BLaER1 treated with 17β-estradiol and CSF1 and Interleukin-3, amounts not matched to agents 10 nM and 100 nM (cell line): ENCODE data around the gene CD27.

Experiments used
- H3K27ac ChIP-seq, 11 experiments: shearing (Covaris generic); formaldehyde crosslinking; 2 replicates each; pipeline ENCODE4 v1.8.1; 2022
- H3K27me3 ChIP-seq, 11 experiments: shearing (Covaris generic); formaldehyde crosslinking; 2 replicates each; pipeline ENCODE4 v1.8.1; 2022
- H3K36me3 ChIP-seq, 11 experiments: shearing (Covaris generic); formaldehyde crosslinking; 2 replicates each; pipeline ENCODE4 v1.8.1; 2022
- H3K4me1 ChIP-seq, 10 experiments: shearing (Covaris generic); formaldehyde crosslinking; 2 replicates each; pipeline ENCODE4 v1.8.1; 2022
- H3K4me2 ChIP-seq, 11 experiments: shearing (Covaris generic); formaldehyde crosslinking; 2 replicates each; pipeline ENCODE4 v1.8.1; 2022
- H3K4me3 ChIP-seq, 10 experiments: shearing (Covaris generic); formaldehyde crosslinking; 2 replicates each; pipeline ENCODE4 v1.8.1; 2022
- H3K9ac ChIP-seq, 11 experiments: shearing (Covaris generic); formaldehyde crosslinking; 2 replicates each; pipeline ENCODE4 v1.8.1; 2022
- H3K9me3 ChIP-seq, 11 experiments: shearing (Covaris generic); formaldehyde crosslinking; replicated peaks in 1 of 11; 2 replicates each; pipeline ENCODE4 v1.8.1; 2022
- H4K20me1 ChIP-seq, 11 experiments: shearing (Covaris generic); formaldehyde crosslinking; 2 replicates each; pipeline ENCODE4 v1.8.1; 2022
- Cebpa-rat ChIP-seq, 11 experiments: shearing (Covaris generic); IDR thresholded peaks; 2 replicates each; pipeline ENCODE4 v1.8.1; 2022

CD27 gene

GRCh38 chr12:6443361-6443983 lies 1.3 kb upstream of the CD27 start:
- H3K4me3 ChIP-seq, result no peak overlapping the region
- peaks cover 0 to 13% (median 0%) of the 10 kb centered on the region in 11 experiments; a peak in 2 of 22 replicates for H3K36me3 ChIP-seq
- H3K4me2 ChIP-seq, result peak overlapping the region; percentile 19 to 95 (median 81)
- no peaks in the 10 kb centered on the region for H4K20me1 ChIP-seq
- H3K27me3 ChIP-seq, result no peaks in the 10 kb centered on the region
- no peaks in the 10 kb centered on the region for H3K9me3 ChIP-seq
- H3K27ac ChIP-seq, result peak overlapping the region in 7 of 11 experiments; percentile 29 to 71 (median 58); a peak in 14 of 22 replicates
- no peak for TF ChIP-seq Cebpa-rat (IDR thresholded peaks at IDR 0.05)
- H3K4me1 ChIP-seq, result peaks cover 53 to 83% (median 69%) of the 10 kb centered on the region in 10 experiments
- H3K9ac ChIP-seq, result peak overlapping the region in 7 of 11 experiments; percentile 2 to 56 (median 25); a peak in 7 of 22 replicates

- H4K20me1 ChIP-seq, result no peaks in the 10 kb centered on the region
- peaks cover 0 to 13% (median 0%) of the 10 kb centered on the region in 11 experiments; a peak in 2 of 22 replicates for H3K36me3 ChIP-seq
- peak overlapping the region in 7 of 11 experiments; percentile 29 to 71 (median 58); a peak in 11 of 22 replicates for H3K27ac ChIP-seq
- no peaks in the 10 kb centered on the region for H3K27me3 ChIP-seq
- H3K9me3 ChIP-seq, result no peaks in the 10 kb centered on the region
- no peak for TF ChIP-seq Cebpa-rat (IDR thresholded peaks at IDR 0.05)
- H3K4me2 ChIP-seq, result peak overlapping the region in 10 of 11 experiments; percentile 54 to 95 (median 82); a peak in 20 of 22 replicates
- H3K4me3 ChIP-seq, result no peak overlapping the region
- peaks cover 55 to 83% (median 70%) of the 10 kb centered on the region in 10 experiments for H3K4me1 ChIP-seq
- peak overlapping the region in 5 of 11 experiments; percentile 4 to 56 (median 39); a peak in 6 of 22 replicates for H3K9ac ChIP-seq
These were observed 724 bp upstream of the CD27 start for GRCh38 chr12:6444031-6444430.

- Histone ChIP-seq H3K9me3 (no peaks in the 10 kb centered on the region), H3K27me3 (no peaks in the 10 kb centered on the region), H3K9ac (peak overlapping the region; percentile 79 to 94 (median 90); a peak in 20 of 22 replicates), H3K4me1 (peaks cover 64 to 81% (median 72%) of the 10 kb centered on the region in 10 experiments), H3K4me3 (peak overlapping the region; percentile 57 to 81 (median 72)), H3K27ac (peak overlapping the region; percentile 78 to 97 (median 94); a peak in 20 of 22 replicates), H3K4me2 (peak overlapping the region; percentile 90 to 100 (median 96)), H3K36me3 (peaks cover 10 to 25% (median 19%) of the 10 kb centered on the region in 11 experiments; a peak in 19 of 22 replicates), H4K20me1 (no peaks in the 10 kb centered on the region)
- no peak for TF ChIP-seq Cebpa-rat (IDR thresholded peaks at IDR 0.05)
These were observed 5.5 kb downstream of the CD27 start for GRCh38 chr12:6450091-6450868.

- Histone ChIP-seq H3K9ac (peak overlapping the region; percentile 79 to 94 (median 90)), H3K4me1 (peaks cover 60 to 74% (median 66%) of the 10 kb centered on the region in 10 experiments), H3K36me3 (peaks cover 11 to 29% (median 19%) of the 10 kb centered on the region in 11 experiments; a peak in 19 of 22 replicates), H3K9me3 (no peaks in the 10 kb centered on the region), H3K27me3 (no peaks in the 10 kb centered on the region), H4K20me1 (no peaks in the 10 kb centered on the region), H3K4me2 (peak overlapping the region; percentile 90 to 100 (median 96)), H3K4me3 (peak overlapping the region; percentile 57 to 81 (median 72)), H3K27ac (peak overlapping the region; percentile 78 to 97 (median 94))
- TF ChIP-seq Cebpa-rat (IDR thresholded peaks at IDR 0.05), result no peak
These were observed 6.2 kb downstream of the CD27 start for GRCh38 chr12:6450869-6451347.

- Histone ChIP-seq H3K9ac (peak within 1 kb of the TSS; percentile 79 to 94 (median 90)), H3K36me3 (peaks cover 11 to 35% (median 19%) of the 10 kb centered on the region in 11 experiments; a peak in 19 of 22 replicates), H3K4me3 (peak within 1 kb of the TSS; percentile 57 to 81 (median 72)), H3K4me1 (peaks cover 53 to 67% (median 59%) of the 10 kb centered on the region in 10 experiments), H3K9me3 (no peaks in the 10 kb centered on the region), H3K27ac (peak within 1 kb of the TSS; percentile 78 to 97 (median 94)), H3K4me2 (peak within 1 kb of the TSS; percentile 90 to 100 (median 96)), H4K20me1 (no peaks in the 10 kb centered on the region), H3K27me3 (no peaks in the 10 kb centered on the region)
- TF ChIP-seq Cebpa-rat (IDR thresholded peaks at IDR 0.05), result no peak
These were observed 6.8 kb downstream of the CD27 start, which contains the start of gene TAPBPL for GRCh38 chr12:6451348-6452244. Gene TAPBPL, plus strand, starts transcription at chr12:6452042. Its CDS starts 207 bp downstream, at chr12:6452249.

GRCh38 chr12:6452245-6452943 lies 7.6 kb downstream of the CD27 start:
- Histone ChIP-seq H3K4me3 (peak overlapping the region; percentile 57 to 81 (median 72)), H3K4me2 (peak overlapping the region; percentile 90 to 100 (median 96)), H3K36me3 (peaks cover 17 to 43% (median 27%) of the 10 kb centered on the region in 11 experiments), H3K27me3 (no peaks in the 10 kb centered on the region), H4K20me1 (no peaks in the 10 kb centered on the region), H3K9ac (peak overlapping the region; percentile 79 to 94 (median 90)), H3K4me1 (peaks cover 49 to 65% (median 57%) of the 10 kb centered on the region in 10 experiments), H3K27ac (peak overlapping the region; percentile 78 to 97 (median 94)), H3K9me3 (no peaks in the 10 kb centered on the region)
- no peak for TF ChIP-seq Cebpa-rat (IDR thresholded peaks at IDR 0.05)

GRCh38 chr12:6452944-6453630 lies 8.3 kb downstream of the CD27 start:
- Histone ChIP-seq H3K4me3 (peak overlapping the region; percentile 57 to 81 (median 72)), H3K36me3 (peaks cover 24 to 50% (median 34%) of the 10 kb centered on the region in 11 experiments), H3K4me2 (peak overlapping the region; percentile 90 to 100 (median 96)), H3K27me3 (no peaks in the 10 kb centered on the region), H3K9me3 (no peaks in the 10 kb centered on the region), H3K27ac (peak overlapping the region; percentile 78 to 97 (median 94)), H4K20me1 (no peaks in the 10 kb centered on the region), H3K4me1 (peaks cover 44 to 65% (median 56%) of the 10 kb centered on the region in 10 experiments), H3K9ac (peak overlapping the region; percentile 79 to 94 (median 90))
- TF ChIP-seq Cebpa-rat (IDR thresholded peaks at IDR 0.05), result no peak
